OCI-LY3 (cell line): Measurements from ENCODE around the gene MRPS22.

Experiments
- H2AFZ ChIP-seq: fragments of 200-600, 300-600 bp; shearing (Covaris generic); 2 replicates; pipeline ENCODE4 v1.6.0; 2014; ENCODE audit warnings: antibody characterized with exemption, low read depth, low read length
- H3K27ac ChIP-seq: fragments of 200-600, 300-600 bp; sonication (generic); 2 replicates; pipeline ENCODE4 v1.5.1; 2014; ENCODE audit warnings: mild to moderate bottlenecking, low read length, moderate library complexity, mixed read lengths
- H3K27me3 ChIP-seq: fragments of 200-600, 300-600 bp; sonication (generic); 2 replicates; pipeline ENCODE4 v1.6.1; 2014; ENCODE audit warnings: low read depth, low read length, mixed read lengths
- H3K36me3 ChIP-seq: fragments of 200-600, 300-600 bp; sonication (generic); replicated peaks from 2 replicates; pipeline ENCODE3; 2014; ENCODE audit warnings: low read depth, low read length, mixed read lengths
- H3K4me1 ChIP-seq: fragments of 300-600, 200-600 bp; sonication (generic); 2 replicates; pipeline ENCODE4 v1.6.1; 2014; ENCODE audit warnings: low read length, mixed read lengths
- H3K4me2 ChIP-seq: fragments of 200-600, 300-600 bp; sonication (generic); 2 replicates; pipeline ENCODE4 v1.6.1; 2014; ENCODE audit warnings: low read length, mixed read lengths
- H3K4me3 ChIP-seq: fragments of 300-600, 200-600 bp; sonication (generic); 2 replicates; pipeline ENCODE4 v1.5.1; 2014; ENCODE audit warnings: antibody characterized with exemption, mild to moderate bottlenecking, low read length, moderate library complexity
- H3K79me2 ChIP-seq: fragments of 300-600, 200-600 bp; shearing (Covaris generic); 2 replicates; pipeline ENCODE4 v1.6.1; 2014; ENCODE audit warnings: mild to moderate bottlenecking, low read length, mixed read lengths
- H3K9ac ChIP-seq: fragments of 300-600, 200-600 bp; shearing (Covaris generic); 2 replicates; pipeline ENCODE4 v1.6.0; 2014; ENCODE audit warnings: mild to moderate bottlenecking, low read length, moderate library complexity
- H3K9me3 ChIP-seq: fragments of 200-600, 300-600 bp; shearing (Covaris generic); 2 replicates; pipeline ENCODE4 v1.6.1; 2014; ENCODE audit warnings: low read length, mixed read lengths; ENCODE audit not compliant: insufficient read depth
- H4K20me1 ChIP-seq: fragments of 200-600, 300-600 bp; sonication (generic); 2 replicates; pipeline ENCODE4 v1.6.1; 2016; ENCODE audit warnings: low read length, mixed read lengths; ENCODE audit not compliant: insufficient read depth
- EZH2phosphoT487 ChIP-seq: fragments of 200-600 bp; shearing (Covaris generic); IDR thresholded peaks from 2 replicates; pipeline ENCODE4 v1.6.1; 2018; ENCODE audit warnings: antibody characterized with exemption, mixed run types, low read depth
- TF ChIP-seq, protein P1 (sequence below): fragments of 200-600, 300-600 bp; sonication (generic); IDR thresholded peaks from 2 replicates; pipeline ENCODE4 v1.5.1; 2014; ENCODE audit warnings: antibody characterized with exemption, low read length, low read depth

Gene MRPS22

DNA sequence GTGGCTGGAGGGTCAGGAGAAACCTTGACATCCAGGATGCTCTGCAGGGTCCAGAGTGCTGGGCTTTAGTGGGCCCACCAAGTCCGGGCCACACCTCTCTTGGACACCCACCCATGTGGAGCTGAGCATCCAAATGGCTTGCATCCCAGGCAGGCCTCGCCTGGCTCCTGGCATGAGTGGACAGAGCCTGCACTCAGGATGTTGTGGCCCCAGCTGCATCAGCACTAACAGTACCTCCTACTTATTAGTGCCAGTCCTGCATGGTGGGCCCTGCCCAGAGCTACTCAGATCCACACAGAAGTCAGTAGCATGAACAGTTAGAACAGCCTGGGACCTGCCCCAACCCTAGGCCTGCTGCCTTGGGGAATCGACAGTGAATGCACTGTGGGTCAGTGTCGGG, 42.2 kb upstream of the MRPS22 start:
- Histone ChIP-seq H3K9me3 (no peaks in the 10 kb centered on the region), H3K79me2 (no peaks in the 10 kb centered on the region), H3K27me3 (no peaks in the 10 kb centered on the region), H3K4me2 (no peak overlapping the region), H2AFZ (no peak overlapping the region), H3K9ac (no peak overlapping the region), H3K4me1 (no peaks in the 10 kb centered on the region), H4K20me1 (no peaks in the 10 kb centered on the region), H3K36me3 (no peaks in the 10 kb centered on the region), H3K4me3 (no peak overlapping the region), H3K27ac (no peak overlapping the region)
- TF ChIP-seq, protein P1, sequence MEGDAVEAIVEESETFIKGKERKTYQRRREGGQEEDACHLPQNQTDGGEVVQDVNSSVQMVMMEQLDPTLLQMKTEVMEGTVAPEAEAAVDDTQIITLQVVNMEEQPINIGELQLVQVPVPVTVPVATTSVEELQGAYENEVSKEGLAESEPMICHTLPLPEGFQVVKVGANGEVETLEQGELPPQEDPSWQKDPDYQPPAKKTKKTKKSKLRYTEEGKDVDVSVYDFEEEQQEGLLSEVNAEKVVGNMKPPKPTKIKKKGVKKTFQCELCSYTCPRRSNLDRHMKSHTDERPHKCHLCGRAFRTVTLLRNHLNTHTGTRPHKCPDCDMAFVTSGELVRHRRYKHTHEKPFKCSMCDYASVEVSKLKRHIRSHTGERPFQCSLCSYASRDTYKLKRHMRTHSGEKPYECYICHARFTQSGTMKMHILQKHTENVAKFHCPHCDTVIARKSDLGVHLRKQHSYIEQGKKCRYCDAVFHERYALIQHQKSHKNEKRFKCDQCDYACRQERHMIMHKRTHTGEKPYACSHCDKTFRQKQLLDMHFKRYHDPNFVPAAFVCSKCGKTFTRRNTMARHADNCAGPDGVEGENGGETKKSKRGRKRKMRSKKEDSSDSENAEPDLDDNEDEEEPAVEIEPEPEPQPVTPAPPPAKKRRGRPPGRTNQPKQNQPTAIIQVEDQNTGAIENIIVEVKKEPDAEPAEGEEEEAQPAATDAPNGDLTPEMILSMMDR, result no peak

- Histone ChIP-seq H3K4me3 (no peak overlapping the region), H2AFZ (no peak overlapping the region), H3K9me3 (no peaks in the 10 kb centered on the region), H3K4me1 (no peaks in the 10 kb centered on the region), H3K27ac (no peak overlapping the region), H3K79me2 (no peaks in the 10 kb centered on the region), H3K27me3 (no peaks in the 10 kb centered on the region), H4K20me1 (no peaks in the 10 kb centered on the region), H3K4me2 (no peak overlapping the region), H3K36me3 (no peaks in the 10 kb centered on the region), H3K9ac (no peak overlapping the region)
- TF ChIP-seq EZH2phosphoT487, result no peak
- TF ChIP-seq, protein P1, result no peak
Measured at GRCh38 chr3:139302084-139302800, 41.6 kb upstream of the MRPS22 start.

DNA sequence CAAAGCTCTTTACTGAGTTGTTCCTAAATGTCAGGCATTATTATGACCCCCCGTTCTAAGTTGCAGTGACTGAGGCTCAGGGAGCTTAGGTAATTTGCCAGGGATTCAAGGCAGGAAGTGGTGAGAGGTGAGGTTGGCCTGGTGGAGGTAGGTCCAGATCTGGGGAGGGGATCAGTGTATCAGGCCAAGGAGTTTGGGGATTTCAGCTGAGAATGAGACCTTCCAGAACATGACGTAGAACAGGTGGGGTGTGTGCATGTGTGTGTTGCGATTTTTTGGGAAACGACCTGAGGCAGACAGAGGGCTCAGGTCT, 41.1 kb upstream of the MRPS22 start:
- Histone ChIP-seq H3K9ac (no peak overlapping the region), H3K4me1 (no peaks in the 10 kb centered on the region), H3K4me2 (no peak overlapping the region), H3K4me3 (no peak overlapping the region), H3K27me3 (no peaks in the 10 kb centered on the region), H3K36me3 (no peaks in the 10 kb centered on the region), H3K79me2 (no peaks in the 10 kb centered on the region), H3K9me3 (no peaks in the 10 kb centered on the region), H2AFZ (no peak overlapping the region), H4K20me1 (no peaks in the 10 kb centered on the region), H3K27ac (no peak overlapping the region)
- no peak for TF ChIP-seq EZH2phosphoT487
- TF ChIP-seq, protein P1, result no peak

DNA sequence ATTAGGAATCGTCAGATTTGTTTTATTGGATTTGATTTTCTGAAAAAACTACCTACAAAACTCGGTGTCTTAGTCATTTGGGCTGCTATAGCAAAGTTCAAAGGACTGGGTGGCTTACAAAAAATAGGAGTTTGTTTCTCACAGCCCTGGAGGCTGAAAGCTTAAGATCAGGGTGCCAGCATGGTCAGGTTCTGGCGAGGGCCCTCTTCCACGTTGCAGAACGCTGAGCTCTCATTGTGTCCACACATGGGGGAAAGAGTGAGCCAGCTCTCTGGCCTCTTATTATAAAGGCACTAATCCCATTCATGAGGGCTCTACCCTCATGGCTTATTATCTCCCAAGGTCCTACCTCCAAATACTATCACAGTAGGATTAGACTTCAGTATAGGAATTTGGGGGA, 40.6 kb upstream of the MRPS22 start:
- no peaks in the 10 kb centered on the region for H3K27me3 ChIP-seq
- H3K79me2 ChIP-seq, result no peaks in the 10 kb centered on the region
- H3K9me3 ChIP-seq, result no peaks in the 10 kb centered on the region
- no peak overlapping the region for H3K27ac ChIP-seq
- no peak overlapping the region for H2AFZ ChIP-seq
- no peaks in the 10 kb centered on the region for H3K4me1 ChIP-seq
- no peaks in the 10 kb centered on the region for H4K20me1 ChIP-seq
- H3K9ac ChIP-seq, result no peak overlapping the region
- TF ChIP-seq EZH2phosphoT487, result no peak
- TF ChIP-seq, protein P1, result no peak
- H3K4me3 ChIP-seq, result no peak overlapping the region
- H3K36me3 ChIP-seq, result no peaks in the 10 kb centered on the region
- H3K4me2 ChIP-seq, result no peak overlapping the region
